Activated CD4-positive, alpha-beta T cell treated with anti-CD3 and anti-CD28 coated beads, Interleukin-2, amount 10 ng/mL, durations not matched to agents 7 days and 5 days (primary cell): Measurements from ENCODE around the gene KRT5. TPM values are rescaled to one million over a fixed set of nuclear protein-coding genes. Genes with fewer than 3 reads are reported as not detected.
"Not testable (repeated sequence)": the region's sequence is repeated elsewhere in the genome, so short reads cannot be mapped to it uniquely, and the experiment has no call there.

ENCODE experiments used
- CTCF ChIA-PET: fragments of 350-600 bp; sonication (Branson Sonifier 250); formaldehyde crosslinking; loops from one replicate; lab custom pipeline; 2021; ENCODE audit warnings: antibody characterized with exemption; lab: Charles Lee
- POLR2A ChIA-PET: fragments of 350-600 bp; sonication (Branson Sonifier 250); formaldehyde crosslinking; loops from one replicate; lab custom pipeline; 2021; ENCODE audit warnings: antibody characterized with exemption; lab: Charles Lee
- DNase-seq: peaks from one replicate; pipeline ENCODE4 v3.0.0-alpha.2; 2020
- H3K27ac Mint-ChIP-seq: one replicate; pipeline ENCODE4 v1.8.0; 2021; ENCODE audit warnings: mild to moderate bottlenecking, moderate library complexity, mixed read lengths
- H3K27me3 Mint-ChIP-seq: one replicate; pipeline ENCODE4 v1.8.0; 2021; ENCODE audit warnings: mixed read lengths
- H3K36me3 Mint-ChIP-seq: one replicate; pipeline ENCODE4 v1.8.0; 2021; ENCODE audit warnings: low read depth, mixed read lengths
- H3K4me1 Mint-ChIP-seq: one replicate; pipeline ENCODE4 v1.8.0; 2021; ENCODE audit warnings: mixed read lengths
- H3K4me3 Mint-ChIP-seq: one replicate; pipeline ENCODE4 v1.8.0; 2021; ENCODE audit warnings: mild to moderate bottlenecking, moderate library complexity, mixed read lengths
- H3K9me3 Mint-ChIP-seq: one replicate; pipeline ENCODE4 v1.8.0; 2021; ENCODE audit warnings: mixed read lengths
- total RNA-seq, 2 experiments: library from RNA; stranded (reverse); gene quantifications; one replicate each; pipeline ENCODE4 v1.2.3, GENCODE V29; 2021

KRT5 gene
- total RNA-seq, 2 experiments from 2014 or later, result not detected

DNA sequence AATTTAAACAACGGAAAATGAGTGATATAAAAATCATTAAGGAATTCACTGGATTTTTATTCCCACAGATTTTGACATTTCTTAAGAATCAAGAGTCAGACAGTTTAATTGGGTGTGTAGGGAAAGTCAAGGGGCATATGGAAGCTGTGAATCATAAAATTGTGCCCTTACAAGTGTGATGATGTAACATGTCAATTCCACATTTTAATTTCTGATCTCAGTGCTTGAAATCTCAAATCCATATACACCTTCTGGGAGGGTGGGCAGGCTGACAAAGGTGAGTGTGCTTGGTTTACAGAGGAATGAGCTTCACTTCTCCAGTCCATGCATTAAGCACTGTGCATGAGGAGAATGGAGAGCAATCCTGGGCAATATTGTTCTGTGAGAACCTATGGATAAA, 26.1 kb downstream of the KRT5 start:
- ChIA-PET CTCF (interaction anchor here (0.6 kb wide), 1 partner anchor 42 kb away, joined by 3 read pairs; no protein-coding TSS in a partner anchor), POLR2A (no interaction called here)
- peaks cover 25% of the 10 kb centered on the region for H3K27me3 Mint-ChIP-seq
- no peak overlapping the region for H3K27ac Mint-ChIP-seq
- H3K4me3 Mint-ChIP-seq, result no peak overlapping the region
- no peaks in the 10 kb centered on the region for H3K36me3 Mint-ChIP-seq
- H3K9me3 Mint-ChIP-seq, result no peaks in the 10 kb centered on the region
- no peaks in the 10 kb centered on the region for H3K4me1 Mint-ChIP-seq
- DNase-seq, result no peak

DNA sequence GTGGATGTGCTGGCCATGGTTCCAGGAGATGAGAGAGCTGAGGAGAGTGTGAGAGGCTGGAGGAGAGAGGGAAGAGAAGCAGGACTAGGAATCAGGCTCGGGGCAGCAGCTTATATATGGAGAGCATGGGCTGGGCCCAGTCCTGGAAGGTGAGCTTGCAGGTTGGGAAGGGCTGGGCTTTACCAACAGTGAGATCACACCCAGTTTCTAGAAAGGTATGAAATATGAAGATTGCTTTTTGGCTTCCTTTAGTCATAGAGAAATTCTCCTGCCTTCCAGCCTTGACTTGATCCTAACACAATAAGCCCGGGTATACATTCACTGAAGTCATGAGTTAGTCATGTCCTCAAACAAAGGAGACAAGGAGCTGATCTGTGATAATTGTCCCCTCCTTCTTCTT, 27.0 kb downstream of the KRT5 start, which contains the start of gene KRT6A:
Gene KRT6A (minus strand): TSS at position 86 of the 400 bp plus-strand sequence. CDS start 69 bp downstream, at position 17.
- H3K27me3 Mint-ChIP-seq, result peaks cover 25% of the 10 kb centered on the region
- H3K4me3 Mint-ChIP-seq, result no peak within 1 kb of the TSS
- no peaks in the 10 kb centered on the region for H3K9me3 Mint-ChIP-seq
- no peak for DNase-seq
- H3K27ac Mint-ChIP-seq, result no peak within 1 kb of the TSS
- H3K4me1 Mint-ChIP-seq, result no peaks in the 10 kb centered on the region
- ChIA-PET POLR2A (no interaction called here), CTCF (no interaction called here)
- H3K36me3 Mint-ChIP-seq, result no peaks in the 10 kb centered on the region

DNA sequence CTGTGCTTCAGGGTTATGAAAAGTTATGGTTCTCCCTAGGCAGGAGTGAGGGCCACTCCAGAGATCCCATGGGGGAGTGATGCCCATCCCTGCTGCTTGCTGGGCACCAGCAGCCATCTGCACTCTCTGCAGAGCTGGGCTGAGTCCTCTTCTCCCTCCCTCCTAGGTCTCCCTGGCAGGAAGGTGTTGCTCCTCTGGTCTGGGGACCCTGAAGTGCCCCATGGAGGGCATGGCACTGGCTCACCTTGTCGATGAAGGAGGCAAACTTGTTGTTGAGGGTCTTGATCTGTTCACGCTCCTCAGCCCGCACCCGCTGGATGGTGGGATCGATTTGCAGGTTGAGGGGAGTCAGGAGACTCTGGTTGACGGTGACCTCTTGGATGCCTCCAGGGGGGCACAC, 27.8 kb downstream of the KRT5 start:
- H3K36me3 Mint-ChIP-seq, H3K9me3 Mint-ChIP-seq, H3K27ac Mint-ChIP-seq, H3K4me1 Mint-ChIP-seq, H3K4me3 Mint-ChIP-seq, CTCF ChIA-PET, DNase-seq, POLR2A ChIA-PET: not testable (repeated sequence)
- H3K27me3 Mint-ChIP-seq, result peaks cover 22% of the 10 kb centered on the region

DNA sequence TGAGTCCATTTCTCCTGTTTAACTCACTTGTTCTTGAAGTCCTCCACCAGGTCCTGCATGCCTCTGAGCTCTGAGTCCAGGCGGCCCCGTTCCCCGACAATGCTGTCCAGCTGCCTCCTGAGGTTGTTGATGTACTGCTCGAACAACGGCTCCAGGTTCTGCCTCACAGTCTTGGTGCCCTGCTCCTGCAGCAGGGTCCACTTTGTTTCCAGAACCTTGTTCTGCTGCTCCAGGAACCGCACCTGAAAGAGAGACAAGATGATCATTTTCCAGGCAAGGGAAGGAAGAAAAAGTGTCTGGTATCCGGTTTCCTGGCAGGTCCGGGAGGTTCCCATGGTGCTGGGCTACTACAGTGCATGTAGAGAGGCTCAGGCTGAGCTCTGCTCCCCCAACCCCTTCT, 28.7 kb downstream of the KRT5 start:
- DNase-seq, POLR2A ChIA-PET, H3K4me3 Mint-ChIP-seq, H3K9me3 Mint-ChIP-seq, H3K36me3 Mint-ChIP-seq, CTCF ChIA-PET, H3K27ac Mint-ChIP-seq, H3K4me1 Mint-ChIP-seq: not testable (repeated sequence)
- H3K27me3 Mint-ChIP-seq, result peaks cover 25% of the 10 kb centered on the region

DNA sequence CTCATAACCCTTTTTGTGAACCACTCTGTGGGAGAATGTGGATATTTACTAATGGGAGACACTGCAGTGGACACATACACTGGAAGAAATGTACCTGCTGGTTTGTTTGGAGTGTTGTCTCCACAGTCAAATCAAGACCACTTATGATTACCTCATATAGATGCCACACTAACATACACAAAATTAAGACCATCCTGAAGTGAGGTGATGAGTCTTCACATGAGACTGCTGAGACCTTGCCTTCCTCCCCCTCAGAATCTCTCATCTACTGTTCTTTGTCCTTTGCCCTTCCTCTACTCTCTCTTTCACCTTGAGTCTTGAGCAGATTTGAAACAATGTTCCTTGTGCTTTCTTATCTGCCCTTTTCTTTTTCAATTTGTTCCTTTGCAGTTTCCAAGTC, 31.5 kb downstream of the KRT5 start:
- CTCF ChIA-PET, result no interaction called here
- Mint-ChIP-seq H3K9me3 (peaks cover 4% of the 10 kb centered on the region), H3K27ac (no peak overlapping the region), H3K27me3 (peaks cover 41% of the 10 kb centered on the region), H3K36me3 (no peaks in the 10 kb centered on the region), H3K4me3 (no peak overlapping the region), H3K4me1 (no peaks in the 10 kb centered on the region)
- POLR2A ChIA-PET, result no interaction called here
- DNase-seq, result no peak

DNA sequence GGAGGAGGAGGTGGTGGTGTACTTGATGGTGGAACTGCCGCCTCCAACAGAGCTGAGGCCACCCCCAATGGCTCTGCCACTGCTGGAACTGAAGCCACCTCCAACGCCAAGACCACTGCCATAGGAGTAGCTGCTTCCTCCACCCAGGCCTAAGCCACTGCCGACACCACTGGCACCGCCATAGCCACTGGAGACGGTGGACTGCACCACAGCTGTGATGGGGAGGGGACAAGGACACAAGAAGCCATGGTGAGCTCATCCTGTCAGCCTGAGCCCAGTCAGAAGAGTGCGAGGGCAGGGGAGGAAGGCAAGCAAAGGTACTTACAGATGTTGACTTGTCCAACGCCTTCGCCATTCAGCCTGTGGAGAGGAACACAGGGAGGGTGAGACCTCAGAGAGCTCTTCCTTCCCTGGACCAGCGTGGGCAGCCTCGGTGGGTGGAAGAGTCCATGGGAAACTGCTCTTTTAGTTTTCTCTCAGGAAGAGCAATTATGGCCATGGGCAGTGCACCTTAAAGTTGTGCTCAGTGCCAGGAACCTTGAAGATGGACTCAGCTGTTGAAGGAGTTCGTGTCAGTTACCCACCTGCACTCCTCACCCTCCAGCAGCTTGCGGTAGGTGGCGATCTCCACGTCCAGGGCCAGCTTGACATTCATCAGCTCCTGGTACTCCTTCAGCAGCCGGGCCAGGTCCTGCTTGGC, 32.3 kb downstream of the KRT5 start:
- DNase-seq, POLR2A ChIA-PET, H3K4me3 Mint-ChIP-seq, H3K9me3 Mint-ChIP-seq, H3K4me1 Mint-ChIP-seq, CTCF ChIA-PET, H3K27ac Mint-ChIP-seq, H3K36me3 Mint-ChIP-seq: not testable (repeated sequence)
- H3K27me3 Mint-ChIP-seq, result peaks cover 49% of the 10 kb centered on the region

DNA sequence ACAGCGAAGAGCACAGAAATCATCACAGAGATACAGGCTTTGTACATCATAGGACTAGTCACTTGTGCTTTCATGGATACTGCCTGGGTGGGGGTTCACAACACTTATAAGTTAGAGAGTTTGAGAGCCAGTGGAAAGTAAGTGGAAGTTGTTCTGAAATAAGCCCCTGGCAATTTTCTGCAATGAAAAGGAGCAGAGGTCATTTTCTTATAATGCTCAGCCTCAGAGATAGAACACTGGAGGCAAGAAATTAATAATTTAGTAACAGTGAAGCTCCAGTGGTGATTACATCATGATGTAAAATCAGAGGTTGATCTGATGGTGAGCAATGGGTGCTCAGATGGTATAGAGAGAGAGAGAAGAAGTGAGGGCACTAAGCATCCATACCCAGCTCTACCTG, 33.0 kb downstream of the KRT5 start:
- Mint-ChIP-seq H3K36me3 (no peaks in the 10 kb centered on the region), H3K27ac (no peak overlapping the region), H3K4me3 (no peak overlapping the region), H3K9me3 (peaks cover 4% of the 10 kb centered on the region), H3K4me1 (no peaks in the 10 kb centered on the region), H3K27me3 (peaks cover 54% of the 10 kb centered on the region)
- CTCF ChIA-PET, result no interaction called here
- POLR2A ChIA-PET, result no interaction called here
- DNase-seq, result no peak

DNA sequence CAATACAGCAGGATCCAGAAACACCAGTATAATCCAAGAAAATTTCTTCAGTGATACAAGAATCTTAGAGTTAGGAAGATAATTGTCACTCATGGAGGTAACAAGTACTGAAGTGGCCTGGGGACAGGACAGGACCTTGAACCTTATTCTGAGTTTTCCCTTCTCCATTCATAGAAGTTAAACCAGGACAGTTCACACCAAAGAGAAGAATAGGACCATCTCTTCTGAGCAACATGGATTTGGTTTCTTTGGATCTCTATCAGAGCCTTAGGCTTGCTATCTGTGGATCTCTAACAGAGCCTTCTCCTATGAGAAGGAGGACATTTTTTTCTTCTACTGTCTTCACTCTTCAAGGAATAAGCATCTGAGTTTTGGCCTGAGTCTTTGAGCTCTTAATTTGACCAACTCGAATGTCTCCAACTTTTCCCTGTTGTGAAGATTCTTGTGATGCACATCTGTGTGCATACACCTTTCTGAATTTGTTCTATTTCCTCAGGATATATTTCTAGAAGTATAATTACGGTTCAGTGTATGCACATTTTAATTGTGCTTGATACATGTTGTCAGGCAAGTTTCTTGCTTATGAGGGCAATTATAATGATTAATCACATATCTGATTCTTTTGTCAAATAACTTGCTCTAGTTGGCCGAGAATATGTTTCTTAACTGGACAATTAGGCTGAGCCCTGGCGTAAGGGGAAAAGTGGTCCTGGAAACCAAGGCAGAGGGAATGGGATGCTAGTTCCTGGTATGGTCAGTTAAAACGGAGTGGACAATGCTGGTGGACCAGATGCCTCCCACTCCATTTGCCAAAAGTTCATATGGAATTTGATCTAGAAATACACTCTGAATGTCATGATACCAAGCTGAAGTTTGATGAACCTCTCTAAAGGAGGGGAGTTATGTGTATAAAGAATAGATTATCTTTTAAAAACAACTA, 33.8 kb downstream of the KRT5 start:
- Mint-ChIP-seq H3K27me3 (peaks cover 57% of the 10 kb centered on the region), H3K9me3 (peaks cover 4% of the 10 kb centered on the region), H3K4me3 (no peak overlapping the region), H3K4me1 (no peaks in the 10 kb centered on the region), H3K27ac (no peak overlapping the region), H3K36me3 (no peaks in the 10 kb centered on the region)
- CTCF ChIA-PET, result no interaction called here
- POLR2A ChIA-PET, result no interaction called here
- DNase-seq, result no peak

DNA sequence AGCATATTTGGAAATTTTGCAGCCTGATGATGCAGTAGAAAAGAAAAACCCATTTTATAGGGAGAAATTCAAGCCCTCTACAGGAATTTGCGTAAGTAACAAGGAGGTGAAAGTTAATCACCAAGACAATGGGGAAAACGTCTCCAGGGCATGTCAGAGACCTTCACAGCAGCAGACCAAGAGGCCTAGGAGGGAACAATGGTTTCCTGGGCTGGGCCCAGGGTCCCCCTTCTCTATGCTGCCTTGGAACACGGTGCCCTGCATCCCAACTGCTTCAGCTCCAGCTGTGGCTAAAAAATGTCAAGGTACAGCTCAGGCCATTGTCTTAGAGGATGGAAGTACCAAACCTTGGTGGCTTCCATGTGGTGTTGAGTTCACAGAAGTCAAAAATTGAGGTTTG, 40.1 kb downstream of the KRT5 start:
- DNase-seq, result no peak
- H3K4me3 Mint-ChIP-seq, result no peak overlapping the region
- H3K27ac Mint-ChIP-seq, result no peak overlapping the region
- ChIA-PET POLR2A (no interaction called here), CTCF (no interaction called here)
- no peaks in the 10 kb centered on the region for H3K36me3 Mint-ChIP-seq
- peaks cover 47% of the 10 kb centered on the region for H3K27me3 Mint-ChIP-seq
- H3K4me1 Mint-ChIP-seq, result no peaks in the 10 kb centered on the region
- H3K9me3 Mint-ChIP-seq, result peaks cover 11% of the 10 kb centered on the region

DNA sequence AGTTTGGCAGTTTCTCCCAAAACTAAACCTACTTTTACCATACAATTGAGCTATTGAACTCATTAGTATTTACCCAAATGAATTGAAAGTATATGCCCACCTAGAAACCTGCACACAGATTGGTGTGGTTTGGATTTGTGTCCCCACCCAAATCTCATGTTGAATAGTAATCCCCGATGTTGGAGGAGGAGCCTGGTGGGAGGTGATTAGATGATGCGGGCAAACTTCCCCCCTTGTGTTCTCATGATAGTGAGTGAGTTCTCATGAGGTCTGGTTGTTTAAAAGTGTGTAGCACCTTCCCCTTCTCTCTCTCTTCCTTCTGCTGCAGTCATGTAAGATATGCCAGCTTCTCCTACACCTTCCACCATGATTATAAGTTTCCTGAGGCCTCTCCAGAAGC, 42.5 kb downstream of the KRT5 start:
- POLR2A ChIA-PET, result no interaction called here
- no peak for DNase-seq
- Mint-ChIP-seq H3K36me3 (no peaks in the 10 kb centered on the region), H3K4me1 (no peaks in the 10 kb centered on the region), H3K4me3 (no peak overlapping the region), H3K27me3 (peaks cover 31% of the 10 kb centered on the region), H3K9me3 (peaks cover 8% of the 10 kb centered on the region), H3K27ac (no peak overlapping the region)
- CTCF ChIA-PET, result no interaction called here

DNA sequence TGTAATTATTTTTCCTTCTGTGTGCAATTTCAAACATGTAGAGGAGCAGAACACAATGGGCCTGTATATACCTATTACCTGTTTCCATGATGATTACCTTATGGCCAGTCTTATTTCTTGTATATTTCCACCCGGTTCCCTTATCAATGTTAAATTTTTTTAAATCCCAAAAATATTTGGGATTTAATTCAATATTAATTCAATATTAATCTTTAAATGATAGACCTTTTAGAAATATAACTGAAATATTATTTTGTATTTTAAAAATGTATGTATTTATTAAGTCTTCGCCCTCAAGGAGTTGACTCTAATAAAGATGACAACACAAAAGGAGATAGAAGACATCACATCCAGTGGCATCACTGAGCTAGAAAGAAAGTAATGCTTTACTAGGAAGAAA, 46.0 kb downstream of the KRT5 start:
- ChIA-PET POLR2A (no interaction called here), CTCF (no interaction called here)
- Mint-ChIP-seq H3K27me3 (peaks cover 17% of the 10 kb centered on the region), H3K4me3 (no peak overlapping the region), H3K27ac (no peak overlapping the region), H3K4me1 (no peaks in the 10 kb centered on the region), H3K36me3 (no peaks in the 10 kb centered on the region), H3K9me3 (peaks cover 4% of the 10 kb centered on the region)
- DNase-seq, result no peak

DNA sequence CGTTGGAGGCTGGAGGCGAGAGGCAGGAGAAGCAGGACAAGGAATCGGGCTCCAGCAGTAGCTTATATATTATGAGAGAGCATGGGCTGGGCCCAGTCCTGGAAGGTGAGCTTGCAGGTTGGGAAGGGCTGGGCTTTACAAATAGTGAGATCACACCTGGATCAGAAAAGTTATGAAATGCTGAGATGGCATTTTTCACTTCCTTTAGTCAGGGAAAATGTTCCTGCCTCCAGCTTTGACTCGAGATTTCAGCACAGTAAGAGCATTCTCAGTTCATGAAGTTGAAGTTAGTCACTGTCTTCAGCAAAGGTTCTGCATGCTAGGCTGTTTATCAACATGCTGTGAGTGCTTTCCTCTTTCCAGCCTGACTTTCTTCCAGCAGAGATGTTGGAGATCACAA, 46.4 kb downstream of the KRT5 start, which contains the start of gene KRT6C:
Gene KRT6C (minus strand): TSS at position 38 of the 400 bp plus-strand sequence. CDS start 68 bp downstream, outside the sequence.
- DNase-seq, result no peak
- POLR2A ChIA-PET, result no interaction called here
- Mint-ChIP-seq H3K4me1 (no peaks in the 10 kb centered on the region), H3K27me3 (peaks cover 17% of the 10 kb centered on the region), H3K9me3 (peaks cover under 1% of the 10 kb centered on the region), H3K27ac (no peak within 1 kb of the TSS), H3K4me3 (no peak within 1 kb of the TSS), H3K36me3 (no peaks in the 10 kb centered on the region)
- CTCF ChIA-PET, result no interaction called here

DNA sequence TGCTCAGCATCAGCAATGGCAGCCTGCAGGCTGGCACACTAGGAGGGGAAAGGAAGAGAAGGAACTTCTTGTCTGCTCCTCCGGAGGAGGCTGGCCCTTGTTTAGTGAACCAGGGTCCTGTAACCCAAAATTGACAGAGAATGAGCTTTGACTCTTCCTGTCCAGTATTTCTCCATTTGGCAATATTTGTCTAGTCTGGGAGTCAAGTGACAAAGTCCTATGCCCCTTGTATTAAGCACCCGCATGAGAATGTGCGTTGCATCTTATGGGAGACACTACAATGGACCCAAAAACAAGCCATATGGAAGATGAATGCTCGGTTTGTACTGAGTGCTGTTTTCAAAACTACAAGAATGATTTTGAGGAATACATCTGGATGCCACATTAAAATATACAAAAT, 50.3 kb downstream of the KRT5 start:
- Mint-ChIP-seq H3K27ac (no peak overlapping the region), H3K9me3 (no peaks in the 10 kb centered on the region), H3K4me3 (no peak overlapping the region), H3K4me1 (no peaks in the 10 kb centered on the region), H3K27me3 (peaks cover 8% of the 10 kb centered on the region), H3K36me3 (no peaks in the 10 kb centered on the region)
- ChIA-PET POLR2A (no interaction called here), CTCF (interaction anchor here (0.7 kb wide), 1 partner anchor 19 kb away, joined by 3 read pairs; no protein-coding TSS in a partner anchor)
- no peak for DNase-seq
